DMS153 (cell line): Measurements from ENCODE around the gene AUTS2.

Experiments used
- DNase-seq: peaks from one replicate; lab custom pipeline; 2025; lab: John Stamatoyannopoulos, UW

The AUTS2 gene

DNA sequence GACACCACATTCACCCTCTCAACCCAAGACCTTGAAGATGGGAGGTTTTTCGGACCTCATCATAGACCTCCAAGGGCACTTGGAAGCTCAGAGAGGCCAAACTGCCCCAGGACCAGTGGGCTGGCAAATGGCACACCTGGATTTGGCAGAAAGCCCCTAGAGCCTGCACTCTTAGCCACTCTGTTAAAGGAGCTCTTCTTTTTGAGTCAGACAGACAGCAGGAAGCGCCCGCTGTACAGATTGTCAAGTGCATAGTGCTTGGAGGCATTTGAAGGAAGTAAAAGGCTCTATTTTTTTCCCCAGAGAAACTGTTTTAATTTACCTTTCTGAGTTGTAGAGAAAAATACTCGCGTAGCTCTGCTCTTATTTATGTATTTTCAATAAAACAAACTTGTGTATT lies 1125.1 kb downstream of the AUTS2 start:
- DNase-seq: no peak

- DNase-seq: no peak
These were observed 1127.2 kb downstream of the AUTS2 start for GRCh38 chr7:70725448-70725847.

DNA sequence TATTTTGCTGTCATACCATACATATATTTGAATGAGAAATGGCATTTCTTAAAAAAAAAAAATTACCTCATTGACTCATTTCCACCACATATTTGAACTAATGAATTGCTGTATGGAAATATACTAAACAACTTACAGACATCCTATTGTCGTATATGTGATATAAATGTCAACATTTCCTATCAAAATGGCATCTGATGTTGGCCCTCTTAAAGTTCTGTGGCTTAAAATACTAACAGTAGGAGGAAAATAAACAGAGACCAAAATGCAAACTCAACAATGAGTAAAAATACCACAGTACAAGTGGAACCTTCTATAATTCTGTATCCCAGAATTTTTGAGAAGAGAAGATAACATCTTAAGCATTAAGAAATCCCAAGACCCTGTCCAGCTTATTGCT lies 1128.0 kb downstream of the AUTS2 start:
- DNase-seq: no peak

DNA sequence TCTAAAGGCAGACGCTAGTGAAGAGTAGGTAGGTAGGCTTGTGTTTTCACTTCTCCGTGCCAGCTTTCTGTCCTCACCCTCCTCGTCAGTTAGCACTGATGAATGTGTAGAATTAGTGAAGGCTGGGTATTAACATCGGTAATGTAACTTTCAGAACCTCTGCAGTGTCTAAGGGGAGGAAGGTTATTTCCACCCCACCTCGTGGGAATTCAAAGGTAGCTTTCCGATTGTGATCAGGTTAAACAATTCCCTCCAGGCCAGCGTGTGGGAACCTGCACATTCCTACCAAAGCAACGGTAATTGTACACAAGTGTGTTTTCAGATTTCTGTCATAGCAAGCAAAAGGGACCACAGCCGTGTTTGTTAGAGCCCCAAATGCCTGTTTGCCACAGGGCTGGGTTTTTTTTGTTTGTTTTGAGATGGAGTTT lies 1128.7 kb downstream of the AUTS2 start:
- no peak for DNase-seq

- DNase-seq: no peak
These were observed 1129.6 kb downstream of the AUTS2 start for GRCh38 chr7:70727861-70728260.

DNA sequence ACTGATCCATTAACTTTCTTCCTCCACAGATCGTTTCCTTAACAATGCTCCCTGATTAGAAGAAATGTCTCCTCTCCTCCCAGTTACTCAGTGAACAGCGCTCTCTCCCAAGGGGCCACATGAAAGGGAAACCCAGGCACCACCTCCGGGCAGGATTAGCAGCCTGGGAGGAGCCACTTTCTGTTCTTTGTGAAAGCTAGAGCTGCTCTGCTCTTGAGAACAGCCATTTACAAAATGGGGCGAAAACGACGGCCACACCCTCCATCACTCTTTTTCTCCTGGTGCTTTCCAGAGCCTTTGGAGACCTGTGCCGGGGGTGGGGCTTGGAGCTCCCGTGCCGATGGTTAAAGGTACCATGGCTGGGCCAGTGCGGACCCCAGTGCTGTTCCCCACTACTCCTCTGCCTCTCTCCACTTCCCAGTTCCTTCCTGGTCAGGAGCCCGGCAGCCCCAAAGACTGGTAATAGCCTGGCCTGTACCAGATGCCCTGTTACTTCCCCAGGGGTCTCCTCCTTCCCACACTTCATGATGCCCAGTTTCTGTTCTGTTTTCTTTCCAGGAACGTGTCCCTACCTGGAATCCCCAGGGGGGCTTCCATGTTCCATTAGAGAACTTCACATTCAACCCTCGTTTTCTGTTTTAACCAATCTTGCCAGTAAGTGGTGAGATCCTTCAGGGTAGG lies 1130.7 kb downstream of the AUTS2 start:
- DNase-seq: peak; percentile 52

- peak; percentile 46 for DNase-seq
These were observed 1131.4 kb downstream of the AUTS2 start for GRCh38 chr7:70729553-70730157.

GRCh38 chr7:70730451-70731110 lies 1132.3 kb downstream of the AUTS2 start:
- DNase-seq: no peak

- no peak for DNase-seq
These were observed 1134.8 kb downstream of the AUTS2 start for GRCh38 chr7:70733090-70733489.

DNA sequence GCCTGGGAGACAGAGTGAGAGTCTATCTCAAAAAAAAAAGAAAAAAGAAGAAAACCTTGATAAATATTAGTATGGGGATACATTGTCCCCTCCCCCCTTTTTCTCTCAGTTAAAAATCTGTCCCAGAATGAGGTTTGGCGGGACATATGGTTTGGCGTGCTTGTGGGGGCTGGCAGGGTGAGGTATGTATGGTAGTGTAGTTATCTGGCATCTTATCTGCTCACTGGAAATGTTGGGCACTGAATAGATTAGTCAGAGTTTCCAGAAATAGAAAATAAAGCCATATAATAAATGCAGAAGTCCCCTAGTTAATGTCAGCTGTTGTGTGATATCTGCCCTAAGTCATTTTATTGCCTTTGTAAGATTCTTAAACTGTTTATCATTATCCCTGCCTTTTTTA lies 1136.1 kb downstream of the AUTS2 start:
- no peak for DNase-seq

- DNase-seq: no peak
These were observed 1137.0 kb downstream of the AUTS2 start for GRCh38 chr7:70735313-70735712.

DNA sequence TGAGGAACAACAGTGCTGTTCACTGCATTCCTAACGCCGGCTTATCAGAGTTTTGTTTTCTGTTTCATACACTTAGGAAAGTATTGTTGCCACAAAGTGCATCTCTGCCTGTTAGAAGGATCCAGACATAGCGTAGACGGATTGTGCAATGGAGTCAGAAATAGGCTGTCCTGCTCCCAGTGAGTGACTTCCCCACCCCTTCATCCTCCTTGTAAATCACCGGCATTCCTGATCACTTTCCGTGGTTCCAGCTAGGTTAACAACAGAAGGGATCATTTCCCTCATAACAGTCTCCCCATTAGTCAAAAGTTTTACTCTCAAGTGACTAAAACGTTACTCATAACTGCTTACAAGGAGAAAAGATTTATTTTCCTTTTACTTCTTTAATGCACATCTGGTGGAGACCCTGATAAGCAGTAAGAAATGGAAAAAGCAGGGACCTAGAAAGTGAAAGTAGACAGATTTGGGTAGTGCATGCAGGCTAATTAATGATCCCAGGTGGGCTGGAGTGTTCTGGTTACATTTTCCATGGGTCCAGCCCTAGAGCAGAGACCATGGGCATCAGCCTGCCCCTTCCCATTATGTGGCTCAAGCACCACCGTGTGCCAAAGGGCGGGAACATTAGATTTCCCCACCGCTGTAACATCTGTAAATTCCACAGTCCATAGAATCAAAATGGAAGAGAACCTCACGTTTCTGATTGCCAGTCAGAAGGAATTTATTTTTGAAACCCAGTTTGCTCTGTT lies 1138.6 kb downstream of the AUTS2 start:
- no peak for DNase-seq

GRCh38 chr7:70738151-70738885 lies 1140.0 kb downstream of the AUTS2 start:
- DNase-seq: no peak

DNA sequence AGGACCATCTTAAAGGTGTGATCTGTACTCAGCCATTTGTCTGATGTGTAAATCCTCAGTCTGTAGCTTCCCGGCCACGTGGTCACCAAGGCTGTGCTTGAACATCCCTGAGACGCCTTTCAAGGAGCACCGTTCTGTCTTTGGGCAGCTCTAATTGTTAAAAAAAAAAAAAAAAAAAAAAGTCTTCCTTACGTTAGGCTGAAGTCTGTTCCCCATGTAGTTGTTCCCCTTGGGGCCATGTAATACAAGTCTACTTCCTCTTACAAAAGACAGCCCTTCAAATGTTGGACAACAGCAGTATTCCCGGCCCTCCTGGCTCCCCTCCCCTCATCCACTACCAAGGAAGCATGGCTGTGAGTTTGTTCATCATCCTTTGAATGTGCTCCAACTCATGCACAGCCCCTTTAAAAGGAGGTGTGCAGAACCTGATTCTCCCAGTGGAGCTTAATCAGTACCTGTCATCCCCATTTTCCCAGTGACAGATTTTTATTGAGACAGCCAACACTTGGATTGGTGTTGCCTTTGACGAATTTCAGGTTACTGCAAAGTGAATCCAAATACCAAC lies 1141.5 kb downstream of the AUTS2 start:
- no peak for DNase-seq

DNA sequence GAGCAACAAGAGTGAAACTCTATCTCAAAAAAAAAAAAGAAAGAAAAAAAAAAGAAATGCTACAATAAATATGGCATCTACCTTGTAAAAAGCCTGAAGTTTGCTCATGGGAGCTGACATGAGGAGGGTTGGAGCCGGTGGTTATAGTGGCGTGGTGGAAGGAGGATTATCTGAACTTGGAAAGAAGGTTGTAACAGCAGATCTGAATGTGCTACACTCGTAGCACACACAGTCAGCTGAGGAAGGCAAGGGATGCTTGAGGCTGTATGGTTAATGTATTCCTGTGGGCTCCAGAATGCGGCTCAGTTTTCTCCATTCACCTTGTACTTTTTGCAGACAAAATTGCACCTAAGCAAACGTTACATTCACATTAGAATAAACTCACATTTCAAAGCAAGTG lies 1143.4 kb downstream of the AUTS2 start:
- no peak for DNase-seq

DNA sequence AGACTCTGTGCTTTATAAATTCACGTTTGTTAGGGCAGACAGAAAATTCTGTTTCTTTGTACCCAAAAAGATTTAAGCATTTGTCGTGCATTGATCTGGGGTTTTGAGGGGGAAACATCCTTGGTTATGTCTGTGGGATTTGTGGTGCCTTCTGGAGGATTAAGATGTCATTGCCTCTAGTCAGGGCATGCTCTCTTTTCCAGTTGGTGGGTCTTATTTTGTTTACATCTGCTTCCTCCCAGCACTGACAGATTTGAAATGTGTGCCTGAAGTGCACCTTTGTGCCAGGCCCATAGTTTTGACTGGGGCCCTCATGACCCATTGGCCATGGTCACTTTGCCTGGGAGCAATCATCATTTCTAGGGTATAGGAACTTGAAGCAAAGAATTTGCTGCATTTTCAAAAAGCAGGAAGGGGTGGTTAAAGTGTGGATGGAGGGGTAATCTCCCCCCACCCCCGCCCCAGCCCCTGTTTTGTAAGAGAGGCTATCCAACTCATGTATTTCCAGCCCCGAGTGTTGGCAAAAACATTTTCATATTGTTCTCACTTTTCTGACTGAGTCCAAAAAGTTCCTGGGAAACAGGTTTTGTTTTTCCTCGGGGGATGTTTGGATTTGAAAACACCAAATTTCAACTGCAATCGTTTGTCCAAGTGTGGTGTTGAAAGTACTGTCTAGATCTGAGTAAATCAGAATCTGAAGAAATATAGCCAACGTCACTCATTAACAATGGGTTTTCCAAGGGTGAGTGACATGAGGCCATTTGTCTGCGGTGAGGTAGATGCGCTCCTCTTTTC lies 1145.5 kb downstream of the AUTS2 start:
- DNase-seq: no peak

DNA sequence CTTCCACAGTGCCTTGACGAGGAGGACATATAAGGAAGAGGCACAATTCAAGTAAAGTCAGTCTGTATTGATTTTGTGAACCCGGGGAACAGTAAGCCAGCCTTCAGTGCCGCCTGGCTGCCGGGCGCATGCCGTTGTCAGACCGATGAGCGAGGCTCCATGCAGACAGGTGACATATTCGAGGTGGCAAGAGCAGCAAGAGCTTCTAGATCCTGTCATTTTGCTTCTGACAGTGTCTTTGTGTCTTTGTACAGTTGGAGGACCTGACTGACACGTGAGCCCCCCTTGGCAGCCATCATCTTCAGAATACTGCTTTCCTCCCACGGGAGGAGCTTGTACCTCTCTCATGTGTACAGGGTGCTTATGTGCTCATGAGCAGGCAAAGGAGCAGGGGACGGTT lies 1146.2 kb downstream of the AUTS2 start:
- DNase-seq: no peak

DNA sequence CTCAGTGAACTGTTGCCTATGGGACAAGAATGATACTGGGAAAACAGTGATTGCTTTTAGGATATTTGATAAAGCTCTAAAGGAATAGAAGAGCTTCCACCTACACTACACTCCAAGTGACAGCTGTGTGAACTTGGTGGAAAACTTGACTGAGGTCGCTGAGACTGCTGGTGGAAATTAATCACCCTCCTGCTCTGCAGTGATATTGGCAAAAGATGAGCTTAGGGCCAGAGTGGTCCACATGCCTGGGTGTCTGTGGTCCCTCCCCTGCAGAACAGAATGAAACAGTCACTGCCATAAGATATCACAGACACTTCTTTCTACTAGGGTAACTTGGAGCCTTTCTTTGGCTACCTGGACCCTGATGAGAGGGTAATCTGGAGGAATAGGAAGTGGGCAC lies 1151.6 kb downstream of the AUTS2 start:
- DNase-seq: no peak

DNA sequence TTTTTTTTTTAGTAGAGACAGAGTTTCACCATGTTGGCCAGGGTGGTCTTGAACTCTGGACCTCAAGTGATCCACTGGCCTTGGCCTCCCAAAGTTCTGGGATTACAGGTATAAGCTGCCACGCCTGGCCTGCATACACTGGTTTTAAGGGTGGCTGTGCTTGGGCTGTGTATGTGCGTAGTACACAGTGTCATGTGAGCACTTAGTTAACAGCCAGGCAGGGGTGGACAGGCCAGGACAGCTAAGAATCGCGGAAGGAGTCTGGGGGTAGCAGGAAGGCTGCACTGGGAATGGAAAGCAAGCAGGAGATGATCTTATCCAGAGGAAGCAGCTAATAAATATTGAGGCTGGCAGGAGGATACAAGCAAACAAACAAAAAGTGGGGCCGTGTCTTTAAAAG lies 1153.6 kb downstream of the AUTS2 start:
- no peak for DNase-seq

DNA sequence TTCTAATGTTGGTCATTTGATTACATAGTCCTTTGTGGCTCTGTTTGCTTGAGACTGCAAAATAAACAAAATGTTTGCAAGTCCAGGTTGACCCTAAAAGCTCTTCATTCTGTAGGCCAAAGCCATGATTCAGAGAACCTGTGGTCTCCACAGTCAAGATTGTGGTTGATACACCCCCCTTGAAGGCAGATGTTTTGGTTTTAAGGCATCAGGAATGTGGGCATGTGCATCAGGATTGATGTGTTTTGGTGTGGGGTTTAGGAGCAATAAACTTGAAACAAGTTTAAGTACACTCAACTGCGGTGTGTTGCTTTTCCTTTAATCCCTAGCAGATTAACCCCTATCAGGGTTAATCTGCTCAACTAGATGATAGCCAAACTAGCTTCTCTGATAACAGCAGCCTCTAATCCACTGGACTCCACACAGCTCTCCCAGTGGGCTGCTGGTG lies 1154.5 kb downstream of the AUTS2 start:
- no peak for DNase-seq

- DNase-seq: no peak
These were observed 1158.5 kb downstream of the AUTS2 start for GRCh38 chr7:70756789-70757188.
